Erythroblast (primary cell): ENCODE measurements around the gene SNX30.
A peak's percentile ranks its signal among the peaks of the same experiment; 100 is the strongest.

ENCODE experiments used
- DNase-seq, 2 experiments: peaks; one replicate each; lab custom pipeline; 2025; lab: John Stamatoyannopoulos, UW
- GATA1 ChIP-seq: IDR thresholded peaks from 2 replicates; pipeline ENCODE4 v1.6.1; 2011; ENCODE audit warnings: low read depth, mild to moderate bottlenecking, control low read depth, low read length, moderate library complexity
- POLR2A ChIP-seq: IDR thresholded peaks from 2 replicates; pipeline ENCODE4 v1.6.1; 2011; ENCODE audit warnings: mild to moderate bottlenecking, low read length

The SNX30 gene

GRCh38 chr9:112869917-112870316 is 119.4 kb downstream of the SNX30 start:
- no peak for TF ChIP-seq GATA1
- no peak for DNase-seq

GRCh38 chr9:112870556-112870955 is 120.0 kb downstream of the SNX30 start:
- TF ChIP-seq GATA1: no peak
- no peak for TF ChIP-seq POLR2A
- no peak for DNase-seq

- TF ChIP-seq POLR2A: no peak
- no peak for DNase-seq
Observed at GRCh38 chr9:112872019-112872418, 121.5 kb downstream of the SNX30 start.

GRCh38 chr9:112873773-112874405 is 123.3 kb downstream of the SNX30 start:
- no peak for DNase-seq
- TF ChIP-seq POLR2A: no peak

- TF ChIP-seq POLR2A (no peak), GATA1 (no peak)
- no peak for DNase-seq
Observed at GRCh38 chr9:112878752-112879151, 128.2 kb downstream of the SNX30 start.

- no peak for DNase-seq
- TF ChIP-seq GATA1 (no peak), POLR2A (no peak)
Observed at GRCh38 chr9:112880650-112881049, 130.1 kb downstream of the SNX30 start.

- DNase-seq: no peak
- no peak for TF ChIP-seq POLR2A
- no peak for TF ChIP-seq GATA1
Observed at GRCh38 chr9:112881331-112881730, 130.8 kb downstream of the SNX30 start.

GRCh38 chr9:112884101-112884500 is 133.5 kb downstream of the SNX30 start:
- TF ChIP-seq GATA1 (no peak), POLR2A (no peak)
- DNase-seq: no peak

GRCh38 chr9:112884721-112885120 is 134.2 kb downstream of the SNX30 start:
- no peak for TF ChIP-seq GATA1
- no peak for TF ChIP-seq POLR2A
- no peak for DNase-seq

- TF ChIP-seq POLR2A: no peak
Observed at GRCh38 chr9:112885324-112885723, 134.8 kb downstream of the SNX30 start.

GRCh38 chr9:112886351-112886750 is 135.8 kb downstream of the SNX30 start:
- TF ChIP-seq GATA1: no peak
- TF ChIP-seq POLR2A: no peak
- no peak for DNase-seq

More at GRCh38 chr9:112885324-112885723, 134.8 kb downstream of the SNX30 start:
- DNase-seq: no peak

GRCh38 chr9:112887381-112887780 is 136.8 kb downstream of the SNX30 start:
- DNase-seq: peak; percentile 13 to 14

GRCh38 chr9:112890106-112891081 is 139.8 kb downstream of the SNX30 start, which contains the start of gene SLC46A2:
SLC46A2 (minus strand) TSS chr9:112890876; CDS start chr9:112890681, 195 bp downstream.
- DNase-seq: no peak
- no peak for TF ChIP-seq POLR2A
- no peak for TF ChIP-seq GATA1

More at GRCh38 chr9:112887381-112887780, 136.8 kb downstream of the SNX30 start:
- TF ChIP-seq POLR2A (no peak), GATA1 (no peak)

- no peak for DNase-seq
- no peak for TF ChIP-seq GATA1
- TF ChIP-seq POLR2A: no peak
Observed at GRCh38 chr9:112891521-112891920, 141.0 kb downstream of the SNX30 start.
